ENCODE results near the gene PRKCB. TPM values are rescaled to one million over a fixed set of nuclear protein-coding genes. Genes with fewer than 3 reads are reported as not detected.
"Not testable (repeated sequence)": the region's sequence is repeated elsewhere in the genome, so short reads cannot be mapped to it uniquely, and the experiment has no call there.

Gene PRKCB
- total and polyA plus RNA-seq, 2 experiments from 2014 or later = 0.70 to 0.92 TPM

DNA sequence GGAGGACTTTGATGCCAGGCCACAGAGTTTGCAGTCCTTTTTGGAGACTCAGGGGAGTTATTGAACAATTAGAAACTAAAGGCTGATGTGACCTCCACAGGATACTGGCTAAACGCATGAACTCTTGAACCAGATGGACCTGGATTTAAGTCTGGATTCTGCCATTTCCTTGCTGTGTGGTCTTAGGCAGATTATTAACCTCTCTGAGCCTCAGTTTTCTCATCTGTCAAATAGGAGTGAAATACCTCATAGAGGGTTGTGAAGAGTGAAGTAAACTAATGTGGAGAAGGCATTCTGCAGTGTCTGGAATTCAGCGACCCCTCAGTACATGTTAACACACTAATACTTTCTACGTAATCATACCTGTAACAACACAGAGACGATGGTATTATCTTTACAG is 93.5 kb downstream of the PRKCB start:
- H3K27me3 ChIP-seq = peaks cover 4% of the 10 kb centered on the region
- no peak for TF ChIP-seq EZH2phosphoT487 (IDR thresholded peaks at IDR 0.05; ENCODE audit: low read depth, severe bottlenecking, unreplicated experiment)
- no peaks in the 10 kb centered on the region for H4K20me1 ChIP-seq (ENCODE audit: insufficient read depth, poor library complexity, severe bottlenecking)
- no peak overlapping the region for H3K4me2 ChIP-seq
- no peak for DNase-seq (ENCODE audit: low spot score)
- no peaks in the 10 kb centered on the region for H3K36me3 ChIP-seq (replicated peaks; ENCODE audit: insufficient read depth, low read depth)
- 96% methylated on average over 4 of the region's 4 CpGs for WGBS (ENCODE audit: low lambda C conversion rate, missing lambda C conversion rate)
- no peak overlapping the region for H3K27ac ChIP-seq
- no peaks in the 10 kb centered on the region for H3K4me1 ChIP-seq (ENCODE audit: insufficient read depth)
- no peak overlapping the region for H3K4me3 ChIP-seq
- H3K9me2 ChIP-seq (replicated peaks; ENCODE audit: insufficient read depth) = no peaks in the 10 kb centered on the region
- H3K9me3 ChIP-seq (ENCODE audit: low read depth) = no peaks in the 10 kb centered on the region
- no peaks in the 10 kb centered on the region for H3K79me2 ChIP-seq
- no peak overlapping the region for H2AFZ ChIP-seq

DNA sequence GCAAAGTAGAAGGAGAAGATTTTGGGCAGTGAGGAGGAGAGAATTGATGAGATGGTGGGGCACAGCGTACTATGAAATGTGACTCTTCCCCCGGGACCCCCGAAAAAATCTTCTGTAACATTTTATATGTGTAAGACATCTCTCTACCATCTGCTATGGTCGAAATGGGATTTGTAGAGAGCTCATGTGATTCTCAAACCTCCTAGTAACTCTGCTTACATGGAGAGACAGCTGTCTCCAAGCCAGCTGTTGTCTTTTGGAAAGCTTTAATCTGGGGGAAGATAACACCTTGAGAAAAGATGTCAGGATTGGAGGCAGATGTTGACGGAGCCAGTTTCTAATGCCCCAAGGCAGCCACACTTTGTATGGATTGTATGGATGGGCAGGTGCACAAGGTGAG is 94.1 kb downstream of the PRKCB start:
- Histone ChIP-seq H3K9me3 (ENCODE audit: low read depth) (no peaks in the 10 kb centered on the region), H3K79me2 (no peaks in the 10 kb centered on the region), H4K20me1 (ENCODE audit: insufficient read depth, poor library complexity, severe bottlenecking) (no peaks in the 10 kb centered on the region), H3K27ac (no peak overlapping the region), H3K36me3 (replicated peaks; ENCODE audit: insufficient read depth, low read depth) (no peaks in the 10 kb centered on the region), H2AFZ (no peak overlapping the region), H3K4me1 (ENCODE audit: insufficient read depth) (no peaks in the 10 kb centered on the region), H3K9me2 (replicated peaks; ENCODE audit: insufficient read depth) (no peaks in the 10 kb centered on the region), H3K4me3 (no peak overlapping the region), H3K4me2 (no peak overlapping the region), H3K27me3 (peaks cover 4% of the 10 kb centered on the region)
- no peak for DNase-seq (ENCODE audit: low spot score)
- TF ChIP-seq, protein P1, sequence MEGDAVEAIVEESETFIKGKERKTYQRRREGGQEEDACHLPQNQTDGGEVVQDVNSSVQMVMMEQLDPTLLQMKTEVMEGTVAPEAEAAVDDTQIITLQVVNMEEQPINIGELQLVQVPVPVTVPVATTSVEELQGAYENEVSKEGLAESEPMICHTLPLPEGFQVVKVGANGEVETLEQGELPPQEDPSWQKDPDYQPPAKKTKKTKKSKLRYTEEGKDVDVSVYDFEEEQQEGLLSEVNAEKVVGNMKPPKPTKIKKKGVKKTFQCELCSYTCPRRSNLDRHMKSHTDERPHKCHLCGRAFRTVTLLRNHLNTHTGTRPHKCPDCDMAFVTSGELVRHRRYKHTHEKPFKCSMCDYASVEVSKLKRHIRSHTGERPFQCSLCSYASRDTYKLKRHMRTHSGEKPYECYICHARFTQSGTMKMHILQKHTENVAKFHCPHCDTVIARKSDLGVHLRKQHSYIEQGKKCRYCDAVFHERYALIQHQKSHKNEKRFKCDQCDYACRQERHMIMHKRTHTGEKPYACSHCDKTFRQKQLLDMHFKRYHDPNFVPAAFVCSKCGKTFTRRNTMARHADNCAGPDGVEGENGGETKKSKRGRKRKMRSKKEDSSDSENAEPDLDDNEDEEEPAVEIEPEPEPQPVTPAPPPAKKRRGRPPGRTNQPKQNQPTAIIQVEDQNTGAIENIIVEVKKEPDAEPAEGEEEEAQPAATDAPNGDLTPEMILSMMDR (IDR thresholded peaks at IDR 0.05; ENCODE audit: poor library complexity) = no peak
- 83% methylated on average over 5 of the region's 5 CpGs for WGBS (ENCODE audit: low lambda C conversion rate, missing lambda C conversion rate)

GRCh38 chr16:23930791-23931190 is 95.0 kb downstream of the PRKCB start:
- Histone ChIP-seq H3K36me3 (replicated peaks; ENCODE audit: insufficient read depth, low read depth) (no peaks in the 10 kb centered on the region), H3K4me1 (ENCODE audit: insufficient read depth) (no peaks in the 10 kb centered on the region), H2AFZ (no peak overlapping the region), H4K20me1 (ENCODE audit: insufficient read depth, poor library complexity, severe bottlenecking) (no peaks in the 10 kb centered on the region), H3K27ac (no peak overlapping the region), H3K27me3 (peaks cover 4% of the 10 kb centered on the region), H3K79me2 (no peaks in the 10 kb centered on the region), H3K9me2 (replicated peaks; ENCODE audit: insufficient read depth) (no peaks in the 10 kb centered on the region), H3K4me3 (no peak overlapping the region), H3K4me2 (no peak overlapping the region), H3K9me3 (ENCODE audit: low read depth) (no peaks in the 10 kb centered on the region)
- TF ChIP-seq EZH2phosphoT487 (IDR thresholded peaks at IDR 0.05; ENCODE audit: low read depth, severe bottlenecking, unreplicated experiment) (no peak), EZH2 (IDR thresholded peaks at IDR 0.05; ENCODE audit: borderline replicate concordance) (no peak)
- TF ChIP-seq, protein P1 (IDR thresholded peaks at IDR 0.05; ENCODE audit: poor library complexity) = no peak
- WGBS (ENCODE audit: low lambda C conversion rate, missing lambda C conversion rate) = 76% methylated on average over 5 of the region's 5 CpGs
- DNase-seq (ENCODE audit: low spot score) = no peak

DNA sequence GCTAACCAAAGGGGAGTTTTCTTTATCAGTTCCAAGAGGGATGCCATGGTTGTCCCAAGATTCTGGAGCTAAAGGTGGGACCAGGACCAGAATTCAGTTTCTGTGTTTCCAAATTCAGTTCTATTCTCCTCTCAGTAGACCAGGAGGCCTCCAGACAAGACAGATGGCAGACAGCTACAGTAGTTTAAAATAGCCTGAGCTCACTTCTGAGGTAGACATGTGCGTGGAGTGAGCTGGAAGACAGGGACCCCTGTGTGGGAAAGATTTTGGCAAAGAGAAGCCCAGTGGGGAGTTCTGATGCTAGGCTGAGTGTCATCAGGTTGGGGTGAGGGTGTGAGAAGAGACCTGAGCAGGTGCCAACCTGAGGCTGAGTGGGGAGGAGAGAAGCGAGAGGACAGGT is 95.4 kb downstream of the PRKCB start:
- peaks cover 4% of the 10 kb centered on the region for H3K27me3 ChIP-seq
- no peak overlapping the region for H2AFZ ChIP-seq
- no peak overlapping the region for H3K4me3 ChIP-seq
- H3K4me1 ChIP-seq (ENCODE audit: insufficient read depth) = no peaks in the 10 kb centered on the region
- no peaks in the 10 kb centered on the region for H3K9me2 ChIP-seq (replicated peaks; ENCODE audit: insufficient read depth)
- no peak for DNase-seq (ENCODE audit: low spot score)
- TF ChIP-seq, protein P1 (IDR thresholded peaks at IDR 0.05; ENCODE audit: poor library complexity) = no peak
- H3K27ac ChIP-seq = no peak overlapping the region
- no peaks in the 10 kb centered on the region for H3K36me3 ChIP-seq (replicated peaks; ENCODE audit: insufficient read depth, low read depth)
- H3K4me2 ChIP-seq = no peak overlapping the region
- H3K79me2 ChIP-seq = no peaks in the 10 kb centered on the region
- no peaks in the 10 kb centered on the region for H4K20me1 ChIP-seq (ENCODE audit: insufficient read depth, poor library complexity, severe bottlenecking)
- WGBS (ENCODE audit: low lambda C conversion rate, missing lambda C conversion rate) = 90% methylated on average over 2 of the region's 2 CpGs
- no peaks in the 10 kb centered on the region for H3K9me3 ChIP-seq (ENCODE audit: low read depth)

DNA sequence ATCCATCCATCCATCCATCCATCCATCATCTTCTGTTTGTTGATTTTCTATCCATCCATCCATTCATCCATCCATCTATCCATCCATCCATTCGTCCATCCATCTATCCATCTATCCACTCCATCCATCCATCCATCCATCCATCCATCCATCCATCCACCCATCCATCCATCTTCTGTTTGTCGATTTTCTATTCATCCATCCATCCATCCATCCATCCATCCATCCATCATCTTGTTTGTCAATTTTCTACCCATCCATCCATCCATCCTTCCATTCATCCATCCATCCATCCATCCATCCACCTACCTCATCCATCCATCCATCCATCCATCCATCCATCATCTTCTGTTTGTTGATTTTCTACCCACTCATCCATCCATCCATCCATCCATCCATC is 97.9 kb downstream of the PRKCB start:
- not testable (repeated sequence) for H3K36me3 ChIP-seq (replicated peaks; ENCODE audit: insufficient read depth, low read depth); H3K9me2 ChIP-seq (replicated peaks; ENCODE audit: insufficient read depth); H3K4me3 ChIP-seq; H3K27ac ChIP-seq; H3K9me3 ChIP-seq (ENCODE audit: low read depth); H3K4me1 ChIP-seq (ENCODE audit: insufficient read depth); H4K20me1 ChIP-seq (ENCODE audit: insufficient read depth, poor library complexity, severe bottlenecking); DNase-seq (ENCODE audit: low spot score); H2AFZ ChIP-seq; H3K4me2 ChIP-seq; H3K79me2 ChIP-seq
- H3K27me3 ChIP-seq = peaks cover 19% of the 10 kb centered on the region
- 70% methylated on average over 2 of the region's 2 CpGs for WGBS (ENCODE audit: low lambda C conversion rate, missing lambda C conversion rate)
